Calu3 (cell line): ENCODE data around the gene ACSL5. TPM values are rescaled to one million over a fixed set of nuclear protein-coding genes. Genes with fewer than 3 reads are reported as not detected.

Experiments
- BruUV-seq: library from RNA; stranded (reverse); fragments of 400-500 nt; replicated peaks from 2 replicates; lab custom pipeline; 2021; lab: Mats Ljungman, UMichigan
- CTCF ChIA-PET: fragments of 300-600 bp; sonication (Branson Sonifier 250); formaldehyde crosslinking; loops from one replicate; lab custom pipeline; 2022; ENCODE audit warnings: antibody characterized with exemption; lab: Charles Lee
- DNase-seq: peaks from one replicate; pipeline ENCODE4 v3.0.0; 2022
- H3K27ac Mint-ChIP-seq: one replicate; pipeline ENCODE4 v1.8.0; 2022; ENCODE audit warnings: mixed read lengths; ENCODE audit not compliant: unreplicated experiment
- H3K27me3 Mint-ChIP-seq: one replicate; pipeline ENCODE4 v1.8.0; 2022; ENCODE audit warnings: mixed read lengths; ENCODE audit not compliant: unreplicated experiment
- H3K36me3 Mint-ChIP-seq: one replicate; pipeline ENCODE4 v1.8.0; 2022; ENCODE audit warnings: mild to moderate bottlenecking, moderate library complexity, mixed read lengths; ENCODE audit not compliant: insufficient read depth, unreplicated experiment
- H3K4me1 Mint-ChIP-seq: one replicate; pipeline ENCODE4 v1.8.0; 2022; ENCODE audit warnings: mild to moderate bottlenecking, low read depth, mixed read lengths; ENCODE audit not compliant: unreplicated experiment
- H3K4me3 Mint-ChIP-seq: one replicate; pipeline ENCODE4 v1.8.0; 2022; ENCODE audit warnings: mild to moderate bottlenecking, low read depth, moderate library complexity, mixed read lengths; ENCODE audit not compliant: unreplicated experiment
- H3K9me3 Mint-ChIP-seq: one replicate; pipeline ENCODE4 v1.8.0; 2022; ENCODE audit warnings: low read depth, mixed read lengths; ENCODE audit not compliant: unreplicated experiment
- CTCF ChIP-seq: fragments of 200-600 bp; IDR thresholded peaks from one replicate; pipeline ENCODE4 v1.8.0; 2022; ENCODE audit warnings: antibody characterized with exemption; ENCODE audit not compliant: unreplicated experiment
- intact Hi-C: fragments of 100-400 bp; cut with micrococcal nuclease; formaldehyde crosslinking; loops from one replicate; pipeline ENCODE4 v1.10.0; 2022; ENCODE audit not compliant: unreplicated experiment
- total RNA-seq: library from RNA; stranded (reverse); gene quantifications from 2 replicates; pipeline ENCODE4 v1.2.3, GENCODE V29; 2022

Gene ACSL5
- total RNA-seq, 1 experiment from 2014 or later: 35.3 TPM

DNA sequence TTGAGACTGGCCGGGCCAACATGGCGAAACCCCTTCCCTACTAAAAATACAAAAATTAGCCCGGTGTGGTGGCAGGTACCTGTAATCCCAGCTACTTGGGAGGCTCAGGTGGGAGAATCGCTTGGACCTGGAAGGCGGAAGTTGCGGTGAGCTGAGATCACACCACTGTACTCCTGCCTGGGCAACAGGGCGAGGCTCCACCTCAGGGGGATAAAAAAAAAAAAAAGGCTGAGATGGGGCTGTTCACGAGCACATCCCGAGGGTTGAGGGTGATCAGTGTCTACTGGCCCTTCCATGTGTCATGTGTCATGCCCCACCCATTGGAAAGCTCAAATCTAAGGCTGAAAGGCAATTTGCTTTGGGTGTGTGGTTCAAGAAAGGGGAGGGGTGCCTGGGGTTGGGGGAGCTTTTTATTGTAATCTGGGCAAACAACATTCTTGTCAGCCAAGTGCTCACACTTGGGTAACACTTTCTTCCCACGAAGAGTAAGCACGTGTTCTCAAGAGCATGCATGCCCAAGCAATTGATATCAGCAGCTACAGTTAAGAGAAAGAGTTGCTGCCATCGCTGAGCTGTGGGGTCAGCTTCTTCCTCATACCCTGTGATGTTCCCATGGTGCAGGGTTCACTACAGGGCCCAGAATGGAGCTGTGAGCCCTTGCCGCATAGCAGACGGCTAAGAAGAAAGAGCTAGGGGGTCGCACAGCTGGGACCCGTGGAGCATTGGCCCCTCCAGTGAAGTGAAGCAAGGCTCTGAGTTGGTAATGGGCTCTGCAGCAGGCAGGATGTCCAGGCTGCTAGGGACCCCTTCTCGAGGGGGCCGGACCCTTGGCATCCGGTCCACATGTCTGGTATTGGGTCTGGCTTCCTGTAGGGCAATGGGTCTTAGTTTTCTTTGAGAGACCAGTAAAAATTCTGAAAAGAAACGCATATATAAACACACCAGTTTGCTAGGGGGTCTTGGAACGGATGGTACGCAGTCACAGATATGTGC lies 9.9 kb upstream of the ACSL5 start:
- CTCF ChIA-PET: interaction anchor here (1.7 kb wide), 1 partner anchor 12 kb away, joined by 4 read pairs; no protein-coding TSS in a partner anchor
- BruUV-seq: no TSS peak
- DNase-seq: no peak
- H3K36me3 Mint-ChIP-seq: no peaks in the 10 kb centered on the region
- intact Hi-C loops: no loop called here
- H3K27me3 Mint-ChIP-seq: no peaks in the 10 kb centered on the region
- H3K4me3 Mint-ChIP-seq: no peak overlapping the region
- no peak for TF ChIP-seq CTCF
- H3K27ac Mint-ChIP-seq: no peak overlapping the region
- H3K4me1 Mint-ChIP-seq: no peaks in the 10 kb centered on the region
- H3K9me3 Mint-ChIP-seq: no peaks in the 10 kb centered on the region

DNA sequence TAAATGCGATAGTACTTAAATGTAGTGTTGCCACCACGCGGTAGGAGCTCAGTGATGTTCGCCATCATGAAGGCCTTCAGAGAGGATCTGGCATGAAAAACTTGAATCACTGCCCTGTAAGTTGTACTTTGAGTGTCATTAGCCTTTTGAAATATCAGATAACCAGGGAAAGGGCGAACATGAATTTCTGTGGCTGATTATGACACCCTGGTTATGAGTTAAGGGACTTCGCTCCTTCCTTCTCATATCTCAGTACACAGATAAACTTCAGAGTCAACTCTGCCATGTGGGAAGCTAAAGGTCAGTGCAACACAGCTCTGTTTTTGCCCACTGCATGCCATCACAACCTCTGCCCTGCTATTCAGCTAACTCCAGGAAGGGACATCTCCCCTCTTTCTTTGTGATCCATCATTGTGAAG lies 8.9 kb upstream of the ACSL5 start:
- no peak for DNase-seq
- no peak for TF ChIP-seq CTCF
- H3K9me3 Mint-ChIP-seq: no peaks in the 10 kb centered on the region
- no peak overlapping the region for H3K4me3 Mint-ChIP-seq
- intact Hi-C loops: no loop called here
- no peaks in the 10 kb centered on the region for H3K4me1 Mint-ChIP-seq
- CTCF ChIA-PET: interaction anchor here (1.7 kb wide), 1 partner anchor 11 kb away, joined by 4 read pairs; no protein-coding TSS in a partner anchor
- H3K27ac Mint-ChIP-seq: no peak overlapping the region
- H3K27me3 Mint-ChIP-seq: no peaks in the 10 kb centered on the region
- H3K36me3 Mint-ChIP-seq: no peaks in the 10 kb centered on the region
- BruUV-seq: no TSS peak

- no peak overlapping the region for H3K27ac Mint-ChIP-seq
- H3K36me3 Mint-ChIP-seq: no peaks in the 10 kb centered on the region
- no peaks in the 10 kb centered on the region for H3K27me3 Mint-ChIP-seq
- intact Hi-C loops: no loop called here
- TF ChIP-seq CTCF: no peak
- no TSS peak for BruUV-seq
- CTCF ChIA-PET: no interaction called here
- DNase-seq: no peak
- H3K4me1 Mint-ChIP-seq: no peaks in the 10 kb centered on the region
- H3K4me3 Mint-ChIP-seq: no peak overlapping the region
- H3K9me3 Mint-ChIP-seq: no peaks in the 10 kb centered on the region
These were observed 8.5 kb upstream of the ACSL5 start for GRCh38 chr10:112365451-112365850.

DNA sequence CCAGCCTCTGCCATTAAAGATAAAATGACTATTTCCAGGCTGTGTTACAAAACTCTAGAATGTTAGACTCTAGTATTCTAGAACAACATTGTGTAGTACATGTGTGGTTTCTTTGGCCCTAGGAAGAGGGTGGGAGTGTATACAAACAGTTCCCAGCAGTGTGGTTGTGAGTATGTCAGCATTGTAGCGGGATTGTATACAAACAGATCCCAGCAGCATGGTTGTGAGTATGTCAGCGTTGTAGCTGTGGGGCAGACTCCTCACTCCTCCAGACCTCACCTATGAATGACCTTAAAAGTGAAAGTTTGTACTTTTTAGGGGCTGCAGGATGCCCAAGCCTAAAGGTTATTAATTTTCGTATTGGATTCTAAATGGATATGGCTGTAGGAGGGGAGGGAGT lies 6.9 kb upstream of the ACSL5 start:
- no peaks in the 10 kb centered on the region for H3K4me1 Mint-ChIP-seq
- TF ChIP-seq CTCF: no peak
- H3K27ac Mint-ChIP-seq: no peak overlapping the region
- no peaks in the 10 kb centered on the region for H3K36me3 Mint-ChIP-seq
- DNase-seq: no peak
- H3K4me3 Mint-ChIP-seq: no peak overlapping the region
- intact Hi-C loops: no loop called here
- H3K27me3 Mint-ChIP-seq: no peaks in the 10 kb centered on the region
- CTCF ChIA-PET: interaction anchor here (0.6 kb wide), 1 partner anchor 30 kb away, joined by 3 read pairs; no protein-coding TSS in a partner anchor
- no peaks in the 10 kb centered on the region for H3K9me3 Mint-ChIP-seq
- BruUV-seq: no TSS peak
